ENCODE measurements around the gene VPS35L. TPM values are rescaled to one million over a fixed set of nuclear protein-coding genes. Genes with fewer than 3 reads are reported as not detected.

Gene VPS35L
- total RNA-seq, 1 experiment from 2014 or later, result 55.5 TPM

- no peak for DNase-seq (ENCODE audit: unreplicated experiment)
- H3K36me3 Mint-ChIP-seq (ENCODE audit: insufficient read depth, unreplicated experiment), result peaks cover 51% of the 10 kb centered on the region
- no peak for TF ChIP-seq CTCF (IDR thresholded peaks at IDR 0.05; ENCODE audit: unreplicated experiment)
- intact Hi-C loops (cut with micrococcal nuclease), result loop anchor here (10.0 kb wide), 1 partner anchor 126 kb away; no protein-coding TSS in a partner anchor
- H3K9me3 Mint-ChIP-seq (ENCODE audit: unreplicated experiment), result no peaks in the 10 kb centered on the region
- peaks cover 14% of the 10 kb centered on the region for H3K4me1 Mint-ChIP-seq (ENCODE audit: insufficient read depth, unreplicated experiment)
- H3K27ac Mint-ChIP-seq (ENCODE audit: low read depth, unreplicated experiment), result no peak overlapping the region
- H3K27me3 Mint-ChIP-seq (ENCODE audit: insufficient read depth, unreplicated experiment), result no peaks in the 10 kb centered on the region
- CTCF ChIA-PET, result interaction anchor here (0.6 kb wide), 1 partner anchor 52 kb away, joined by 4 read pairs; no protein-coding TSS in a partner anchor
- POLR2A ChIA-PET, result no interaction called here
- H3K4me3 Mint-ChIP-seq (ENCODE audit: unreplicated experiment), result no peak overlapping the region
- BruUV-seq (replicated peaks), result no TSS peak
Observed at GRCh38 chr16:19710991-19711545, 155.6 kb downstream of the VPS35L start.

DNA sequence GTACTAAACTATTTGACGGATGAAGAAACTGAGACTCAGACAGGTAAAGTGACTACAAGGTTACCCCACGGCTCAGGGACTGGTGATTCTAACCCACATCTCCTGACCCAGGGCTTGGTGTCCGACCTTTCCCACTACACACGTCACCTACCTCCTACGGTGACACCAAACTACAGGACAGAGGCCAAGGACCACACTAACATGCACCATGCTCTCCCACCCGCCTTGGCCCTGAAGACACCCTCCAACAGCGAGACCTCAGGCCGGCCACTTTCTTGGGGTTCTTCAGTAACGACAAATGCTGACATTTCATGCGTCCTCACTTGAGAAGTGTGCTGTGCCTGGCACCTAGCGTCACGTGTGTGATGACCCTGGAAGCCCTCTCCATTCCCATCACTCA lies 156.1 kb downstream of the VPS35L start:
- peaks cover 45% of the 10 kb centered on the region for H3K36me3 Mint-ChIP-seq (ENCODE audit: insufficient read depth, unreplicated experiment)
- ChIA-PET POLR2A (no interaction called here), CTCF (no interaction called here)
- intact Hi-C loops (cut with micrococcal nuclease), result loop anchor here (10.0 kb wide), 1 partner anchor 127 kb away; no protein-coding TSS in a partner anchor
- H3K9me3 Mint-ChIP-seq (ENCODE audit: unreplicated experiment), result no peaks in the 10 kb centered on the region
- H3K4me3 Mint-ChIP-seq (ENCODE audit: unreplicated experiment), result no peak overlapping the region
- DNase-seq (ENCODE audit: unreplicated experiment), result no peak
- H3K27me3 Mint-ChIP-seq (ENCODE audit: insufficient read depth, unreplicated experiment), result no peaks in the 10 kb centered on the region
- no TSS peak for BruUV-seq (replicated peaks)
- no peak for TF ChIP-seq CTCF (IDR thresholded peaks at IDR 0.05; ENCODE audit: unreplicated experiment)
- peaks cover 19% of the 10 kb centered on the region for H3K4me1 Mint-ChIP-seq (ENCODE audit: insufficient read depth, unreplicated experiment)
- H3K27ac Mint-ChIP-seq (ENCODE audit: low read depth, unreplicated experiment), result no peak overlapping the region

- intact Hi-C loops (cut with micrococcal nuclease), result loop anchor here (10.0 kb wide), 1 partner anchor 128 kb away; no protein-coding TSS in a partner anchor
Observed at GRCh38 chr16:19712418-19713058, 157.0 kb downstream of the VPS35L start.

More at GRCh38 chr16:19712418-19713058, 157.0 kb downstream of the VPS35L start:
- CTCF ChIA-PET, result interaction anchor here (0.5 to 1.3 kb wide), 4 partner anchors 9 to 1871 kb away, joined by 3 to 5 read pairs (median 4); no protein-coding TSS in a partner anchor
- Mint-ChIP-seq H3K27ac (ENCODE audit: low read depth, unreplicated experiment) (no peak overlapping the region), H3K4me3 (ENCODE audit: unreplicated experiment) (no peak overlapping the region), H3K9me3 (ENCODE audit: unreplicated experiment) (no peaks in the 10 kb centered on the region), H3K4me1 (ENCODE audit: insufficient read depth, unreplicated experiment) (peaks cover 27% of the 10 kb centered on the region), H3K27me3 (ENCODE audit: insufficient read depth, unreplicated experiment) (no peaks in the 10 kb centered on the region), H3K36me3 (ENCODE audit: insufficient read depth, unreplicated experiment) (peaks cover 43% of the 10 kb centered on the region)
- POLR2A ChIA-PET, result interaction anchor here (0.5 kb wide), 1 partner anchor 23 kb away, joined by 3 read pairs; no protein-coding TSS in a partner anchor
- TF ChIP-seq CTCF (IDR thresholded peaks at IDR 0.05; ENCODE audit: unreplicated experiment), result no peak
- no TSS peak for BruUV-seq (replicated peaks)
- DNase-seq (ENCODE audit: unreplicated experiment), result no peak
